Subcutaneous abdominal adipose tissue (tissue), 5 donors: ENCODE measurements around the gene TNFRSF9.
"Not testable (repeated sequence)": the region's sequence is repeated elsewhere in the genome, so short reads cannot be mapped to it uniquely, and the experiment has no call there.

Experiments used
- H3K27ac ChIP-seq: one replicate; pipeline ENCODE4 v1.7.0; 2013; ENCODE audit warnings: low read depth, mild to moderate bottlenecking, inconsistent platforms, low read length, moderate library complexity
- H3K27me3 ChIP-seq, 5 donors: one replicate each; pipeline ENCODE4 v1.7.0; 2013; ENCODE audit warnings: low read length in 5 of 5, inconsistent platforms in 1 of 5; ENCODE audit not compliant: control insufficient read depth in 5 of 5, insufficient read depth in 4 of 5
- H3K36me3 ChIP-seq, 5 donors: one replicate each; pipeline ENCODE4 v1.7.0; 2013; ENCODE audit warnings: low read length in 5 of 5; ENCODE audit not compliant: control insufficient read depth in 5 of 5, insufficient read depth in 5 of 5
- H3K4me1 ChIP-seq, 5 donors: one replicate each; pipeline ENCODE4 v1.7.0; 2013; ENCODE audit warnings: low read length in 5 of 5, mild to moderate bottlenecking in 3 of 5, moderate library complexity in 1 of 5; ENCODE audit not compliant: control insufficient read depth in 5 of 5, insufficient read depth in 5 of 5
- H3K4me3 ChIP-seq, 5 donors: one replicate each; pipeline ENCODE4 v1.7.0; 2013; ENCODE audit warnings: low read length in 5 of 5, low read depth in 1 of 5
- H3K9ac ChIP-seq, 5 donors: one replicate each; pipeline ENCODE4 v1.7.0; 2013; ENCODE audit warnings: low read length in 5 of 5, mild to moderate bottlenecking in 4 of 5, moderate library complexity in 3 of 5
- H3K9me3 ChIP-seq, 5 donors: one replicate each; pipeline ENCODE4 v1.7.0; 2013; ENCODE audit warnings: low read length in 5 of 5; ENCODE audit not compliant: control insufficient read depth in 5 of 5
- donor health status: healthy.
- donor health status: healthy.
- donor health status: healthy.
- donor health status: healthy.
- donor health status: healthy.

TNFRSF9 gene

DNA sequence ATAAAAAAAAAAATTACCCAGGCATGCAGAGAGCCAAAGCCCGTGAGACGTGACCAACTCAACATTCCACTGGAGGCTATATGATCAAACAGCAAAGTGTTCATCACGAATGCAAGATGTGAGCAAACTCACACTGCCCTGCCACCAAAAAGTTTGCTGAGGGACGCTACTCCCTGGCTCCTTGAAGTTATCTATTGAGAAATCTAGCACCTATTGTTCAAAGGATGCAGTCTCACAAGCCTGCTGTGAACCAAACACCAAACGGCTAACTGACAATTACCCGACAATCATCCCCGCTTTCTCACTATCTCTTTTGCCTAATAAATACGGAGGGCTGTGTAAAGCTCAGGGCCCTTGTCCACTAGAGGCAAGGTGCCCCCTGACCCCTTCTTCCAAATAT lies 13.6 kb downstream of the TNFRSF9 start:
- H3K27me3 ChIP-seq, H3K4me1 ChIP-seq, H3K27ac ChIP-seq, H3K9ac ChIP-seq, H3K9me3 ChIP-seq, H3K4me3 ChIP-seq, H3K36me3 ChIP-seq: not testable (repeated sequence)

DNA sequence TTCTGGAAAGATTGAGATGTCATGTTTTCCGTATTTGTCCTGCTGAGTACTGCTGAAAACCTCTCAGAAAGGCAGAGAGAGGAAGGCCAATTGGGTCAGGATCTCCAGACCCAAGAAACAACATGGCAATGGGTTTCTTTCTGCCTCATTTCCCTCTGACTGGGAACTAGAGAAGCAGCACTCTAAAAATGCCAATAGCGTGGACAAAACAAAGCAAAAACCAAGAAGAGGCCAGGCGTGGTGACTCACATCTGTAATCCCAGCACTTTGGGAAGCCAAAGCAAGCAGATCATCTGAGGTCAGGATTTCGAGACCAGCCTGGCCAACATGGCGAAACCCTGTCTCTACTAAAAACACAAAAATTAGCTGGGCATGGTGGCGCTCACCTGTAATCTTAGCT lies 18.3 kb downstream of the TNFRSF9 start:
- no peak overlapping the region for H3K9ac ChIP-seq
- no peaks in the 10 kb centered on the region for H3K36me3 ChIP-seq
- no peak overlapping the region for H3K27ac ChIP-seq
- peaks cover 0 to 6% (median 0%) of the 10 kb centered on the region in 5 donors for H3K27me3 ChIP-seq
- H3K9me3 ChIP-seq, result no peaks in the 10 kb centered on the region
- no peaks in the 10 kb centered on the region for H3K4me1 ChIP-seq
- no peak overlapping the region for H3K4me3 ChIP-seq

DNA sequence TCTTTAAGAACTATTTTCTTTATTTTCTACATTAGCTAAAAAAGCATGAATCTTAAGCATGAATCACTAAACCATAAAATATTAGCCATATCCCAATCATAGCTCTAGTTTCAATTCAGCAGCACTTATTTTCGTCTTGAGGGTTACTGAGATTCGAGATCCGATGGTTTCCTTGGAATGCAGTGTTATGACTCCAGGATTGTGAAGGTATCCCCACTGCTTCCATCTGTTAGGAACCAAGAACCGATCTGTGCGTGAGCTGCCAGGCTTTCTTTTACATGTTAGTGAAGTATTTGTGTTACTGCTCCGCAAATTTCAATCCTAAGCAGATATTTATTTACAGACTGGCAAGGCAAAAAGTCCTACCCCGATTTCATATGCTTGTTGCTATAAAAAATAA lies 18.8 kb downstream of the TNFRSF9 start:
- H3K9me3 ChIP-seq, result no peaks in the 10 kb centered on the region
- H3K27ac ChIP-seq, result no peak overlapping the region
- H3K36me3 ChIP-seq, result no peaks in the 10 kb centered on the region
- H3K4me3 ChIP-seq, result no peak overlapping the region
- H3K4me1 ChIP-seq, result no peaks in the 10 kb centered on the region
- H3K9ac ChIP-seq, result no peak overlapping the region
- H3K27me3 ChIP-seq, result peaks cover 0 to 6% (median 0%) of the 10 kb centered on the region in 5 donors

DNA sequence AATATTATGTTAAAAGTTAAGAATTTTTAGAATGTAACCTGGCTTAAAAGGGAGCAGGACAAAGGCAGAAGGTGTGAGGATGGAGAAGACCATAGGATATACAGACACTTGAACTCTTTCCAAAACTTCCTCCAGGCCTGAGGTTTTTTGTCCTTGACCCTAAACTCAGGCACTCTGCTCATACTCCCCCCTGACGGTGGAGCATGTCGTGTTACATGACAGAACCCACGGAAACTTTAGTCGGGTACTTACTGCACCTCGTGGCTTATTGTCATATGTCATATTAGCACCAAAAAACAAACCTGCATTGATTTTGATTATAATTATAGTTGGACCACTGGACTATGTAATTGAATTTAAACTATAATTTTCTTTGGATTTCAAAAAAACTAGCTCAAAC lies 20.8 kb downstream of the TNFRSF9 start:
- Histone ChIP-seq H3K27me3 (peaks cover 0 to 2% (median 0%) of the 10 kb centered on the region in 5 donors), H3K27ac (no peak overlapping the region), H3K9ac (no peak overlapping the region), H3K9me3 (no peaks in the 10 kb centered on the region), H3K36me3 (no peaks in the 10 kb centered on the region), H3K4me3 (no peak overlapping the region), H3K4me1 (peaks cover 0 to 4% (median 0%) of the 10 kb centered on the region in 5 donors)

DNA sequence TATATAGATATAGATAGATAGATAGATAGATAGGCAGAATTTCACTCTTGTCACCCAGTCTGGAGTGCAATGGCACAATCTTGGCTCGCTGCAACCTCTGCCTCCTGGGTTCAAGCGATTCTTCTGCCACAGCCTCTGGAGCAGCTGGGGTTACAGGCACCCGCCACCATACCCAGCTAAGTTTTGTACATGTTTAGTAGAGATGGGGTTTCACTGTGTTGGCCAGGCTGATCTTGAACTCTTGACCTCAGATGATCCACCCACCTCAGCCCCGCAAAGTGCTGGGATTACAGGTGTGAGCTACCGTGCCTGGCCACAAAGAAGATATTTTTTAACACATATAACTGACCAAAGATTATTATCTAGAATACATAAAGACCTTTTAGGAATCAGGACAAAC lies 22.7 kb downstream of the TNFRSF9 start:
- not testable (repeated sequence) for H3K4me1 ChIP-seq, H3K27ac ChIP-seq, H3K27me3 ChIP-seq, H3K4me3 ChIP-seq, H3K36me3 ChIP-seq, H3K9me3 ChIP-seq, H3K9ac ChIP-seq

DNA sequence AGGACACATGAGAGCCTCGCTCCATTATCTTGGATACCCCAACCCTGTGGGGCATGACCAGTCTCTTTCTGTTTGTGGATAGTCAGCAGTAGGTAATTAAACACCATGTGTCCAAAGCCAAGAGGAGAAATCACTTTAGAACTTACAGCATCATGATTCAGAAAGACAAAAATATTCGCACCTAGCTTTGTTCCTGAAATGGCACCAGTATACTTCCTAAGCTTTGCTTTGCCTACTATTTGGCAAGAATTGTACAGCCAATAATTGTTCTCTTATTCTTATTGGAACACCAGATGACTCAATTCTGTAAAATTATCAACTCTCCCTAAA lies 24.2 kb downstream of the TNFRSF9 start:
- Histone ChIP-seq H3K27me3 (peaks cover 0 to 5% (median 0%) of the 10 kb centered on the region in 5 donors), H3K9ac (no peak overlapping the region), H3K27ac (no peak overlapping the region), H3K9me3 (no peaks in the 10 kb centered on the region), H3K36me3 (no peaks in the 10 kb centered on the region), H3K4me3 (no peak overlapping the region), H3K4me1 (peaks cover 0 to 4% (median 0%) of the 10 kb centered on the region in 5 donors)

DNA sequence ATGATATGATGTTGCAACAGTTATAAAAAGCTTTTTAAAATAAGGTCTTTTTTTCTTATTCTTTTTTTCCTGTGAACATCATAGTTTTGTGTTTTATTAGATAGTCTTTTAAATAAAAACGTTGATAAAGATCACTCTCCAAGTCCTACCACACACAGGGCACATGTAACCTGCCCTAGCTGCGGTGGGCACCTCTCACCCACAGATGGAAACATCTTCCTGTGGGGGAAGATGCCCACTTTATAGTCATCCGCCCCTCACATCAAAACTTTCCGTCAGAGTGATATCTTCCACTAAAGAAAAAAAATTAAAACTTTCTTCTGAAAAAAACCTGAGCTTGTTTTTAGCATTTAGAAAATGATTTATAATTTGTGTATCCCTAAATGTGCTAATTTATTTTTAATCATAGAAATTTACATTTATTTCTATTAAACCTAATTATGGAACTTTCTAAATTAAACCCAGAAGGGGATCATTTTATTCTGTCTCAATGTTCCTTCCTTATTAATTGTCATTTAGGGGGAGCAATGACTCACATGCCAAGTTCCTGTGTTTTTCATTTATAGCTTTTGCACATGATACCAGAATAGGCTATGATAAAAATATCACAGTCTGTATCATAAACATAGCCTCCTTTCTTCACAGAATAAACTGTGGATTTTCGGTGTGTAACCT lies 24.7 kb downstream of the TNFRSF9 start:
- H3K27ac ChIP-seq, result no peak overlapping the region
- no peaks in the 10 kb centered on the region for H3K9me3 ChIP-seq
- H3K9ac ChIP-seq, result no peak overlapping the region
- H3K36me3 ChIP-seq, result no peaks in the 10 kb centered on the region
- H3K4me3 ChIP-seq, result no peak overlapping the region
- H3K27me3 ChIP-seq, result peaks cover 0 to 5% (median 0%) of the 10 kb centered on the region in 5 donors
- peaks cover 0 to 4% (median 0%) of the 10 kb centered on the region in 5 donors for H3K4me1 ChIP-seq

DNA sequence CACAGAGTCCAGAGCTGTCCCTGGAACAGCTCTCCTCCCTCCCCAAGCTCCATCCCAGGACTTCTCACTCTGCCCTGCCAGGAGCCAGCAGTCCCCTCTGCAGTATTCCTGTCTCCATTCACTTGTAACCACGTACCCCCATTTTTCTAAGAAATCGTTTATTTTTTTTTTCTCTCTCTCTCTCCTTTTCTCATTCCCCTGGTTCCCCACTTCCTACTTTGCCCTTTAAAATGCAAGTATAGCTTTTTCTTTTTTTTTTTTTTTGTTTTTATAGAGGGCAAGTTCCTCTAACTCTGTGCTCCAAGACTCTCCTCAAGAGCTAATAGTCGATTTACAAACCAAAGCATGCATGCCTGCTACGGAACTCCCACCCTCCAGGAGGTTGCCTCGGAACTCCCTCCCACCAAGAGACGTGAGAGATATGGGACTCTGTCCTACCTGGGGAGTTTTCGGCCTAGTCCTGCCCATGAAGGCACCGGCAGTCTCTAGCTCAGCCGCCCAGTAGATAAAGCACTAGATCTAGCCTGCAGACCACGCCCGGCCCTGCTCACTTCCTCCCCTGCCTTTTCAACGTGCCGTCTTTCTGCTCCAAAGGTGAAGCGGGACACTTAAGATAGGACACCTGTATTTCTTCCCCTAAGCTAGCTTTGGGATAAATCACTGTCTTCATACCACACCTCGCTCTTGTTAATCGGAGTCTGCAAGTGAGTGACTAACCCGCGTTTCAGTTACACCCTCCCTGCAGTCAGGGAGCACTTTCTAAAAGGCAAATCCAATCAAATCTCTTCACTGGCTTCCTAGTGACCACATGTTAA lies 27.7 kb downstream of the TNFRSF9 start:
- H3K4me3 ChIP-seq, result peak overlapping the region in 1 of 5 donors; percentile 39
- H3K36me3 ChIP-seq, result no peaks in the 10 kb centered on the region
- H3K9me3 ChIP-seq, result no peaks in the 10 kb centered on the region
- no peak overlapping the region for H3K27ac ChIP-seq
- peaks cover 0 to 4% (median 0%) of the 10 kb centered on the region in 5 donors for H3K4me1 ChIP-seq
- peaks cover 0 to 3% (median 0%) of the 10 kb centered on the region in 5 donors for H3K27me3 ChIP-seq
- H3K9ac ChIP-seq, result no peak overlapping the region

DNA sequence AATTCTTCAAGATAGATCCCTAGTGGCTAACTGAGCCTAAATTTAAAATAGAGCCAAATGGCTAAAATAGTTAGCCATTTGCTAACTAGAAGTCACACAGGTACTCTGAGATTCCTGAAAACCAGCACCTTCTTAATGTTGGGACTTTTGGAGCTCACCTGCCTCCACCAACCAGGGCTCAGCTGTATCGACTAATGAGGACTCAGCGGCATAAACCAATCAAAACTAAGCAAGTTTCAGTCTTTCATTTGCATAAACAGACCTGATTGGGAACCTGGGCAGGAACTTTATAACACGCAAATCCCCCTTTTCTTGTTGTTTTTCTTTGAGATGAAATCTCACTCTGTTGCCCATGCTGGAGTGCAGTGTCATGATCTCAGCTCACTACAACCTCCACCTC lies 28.5 kb downstream of the TNFRSF9 start:
- Histone ChIP-seq H3K27me3 (peaks cover 0 to 3% (median 0%) of the 10 kb centered on the region in 5 donors), H3K9me3 (no peaks in the 10 kb centered on the region), H3K27ac (no peak overlapping the region), H3K36me3 (no peaks in the 10 kb centered on the region), H3K4me3 (no peak overlapping the region), H3K9ac (no peak overlapping the region), H3K4me1 (peaks cover 0 to 4% (median 0%) of the 10 kb centered on the region in 5 donors)

DNA sequence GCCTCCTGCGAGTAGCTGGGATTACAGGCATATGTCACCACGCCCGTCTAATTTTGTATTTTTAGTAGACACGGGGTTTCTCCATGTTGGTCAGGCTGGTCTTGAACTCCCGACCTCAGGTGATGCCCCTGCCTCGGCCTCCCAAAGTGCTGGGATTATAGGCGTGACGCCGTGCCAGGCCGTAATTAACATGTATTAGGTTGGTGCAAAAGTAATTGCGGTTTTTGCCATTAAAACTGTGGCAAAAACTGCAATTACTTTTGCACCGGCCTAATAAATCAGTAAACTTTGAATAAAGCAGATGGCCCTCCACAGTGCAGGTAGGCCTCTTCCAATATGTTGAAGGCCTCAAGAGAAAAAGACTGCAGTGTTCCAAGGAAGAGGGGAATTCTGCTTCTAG lies 35.4 kb downstream of the TNFRSF9 start:
- peaks cover 0 to 4% (median 0%) of the 10 kb centered on the region in 5 donors for H3K27me3 ChIP-seq
- H3K27ac ChIP-seq, result no peak overlapping the region
- H3K4me1 ChIP-seq, result peaks cover 0 to 6% (median 5%) of the 10 kb centered on the region in 5 donors
- no peak overlapping the region for H3K4me3 ChIP-seq
- H3K9me3 ChIP-seq, result peaks cover 0 to 2% (median 0%) of the 10 kb centered on the region in 5 donors
- no peak overlapping the region for H3K9ac ChIP-seq
- H3K36me3 ChIP-seq, result no peaks in the 10 kb centered on the region
